Cardiac muscle cell (in vitro differentiated cells and primary cell): ENCODE data around the gene UTS2R. TPM values are rescaled to one million over a fixed set of nuclear protein-coding genes. Genes with fewer than 3 reads are reported as not detected.
"Not testable (repeated sequence)": the region's sequence is repeated elsewhere in the genome, so short reads cannot be mapped to it uniquely, and the experiment has no call there.

Experiments
- DNase-seq, 2 donors: peaks; one replicate each; pipeline versions ENCODE4 v3.0.0 to v3.0.0-alpha.2; 2010 to 2017; ENCODE audit warnings: low read depth in 1 of 2, low spot score in 1 of 2
- H3K27ac ChIP-seq: fragments of 200-600 bp; sonication (generic); 2 replicates; pipeline ENCODE4 v1.5.1; 2016
- H3K27me3 ChIP-seq: fragments of 200-600 bp; sonication (generic); 2 replicates; pipeline ENCODE4 v1.6.0; 2016; ENCODE audit warnings: control low read depth
- H3K36me3 ChIP-seq: fragments of 200-600 bp; sonication (generic); 2 replicates; pipeline ENCODE4 v1.5.1; 2016; ENCODE audit warnings: control low read depth
- H3K4me1 ChIP-seq: fragments of 200-600 bp; sonication (generic); 2 replicates; pipeline ENCODE4 v1.8.1; 2017; ENCODE audit warnings: low read depth, mild to moderate bottlenecking, mixed run types
- H3K4me3 ChIP-seq: fragments of 200-600 bp; sonication (generic); 2 replicates; pipeline ENCODE4 v1.5.1; 2016; ENCODE audit warnings: mild to moderate bottlenecking
- H3K9me3 ChIP-seq: fragments of 200-600 bp; sonication (generic); 2 replicates; pipeline ENCODE4 v1.5.1; 2017; ENCODE audit warnings: low read depth, mild to moderate bottlenecking, control low read depth
- CTCF ChIP-seq: IDR thresholded peaks from 2 replicates; pipeline ENCODE4 v1.5.1; 2012; ENCODE audit warnings: low read depth, mild to moderate bottlenecking, low read length
- polyA plus RNA-seq: library from polyadenylated mRNA; unstranded; fragments of >200 nt; fragmentation: Nextera tagmentation; extraction: Ambion mirVana; gene quantifications from 2 replicates; pipeline ENCODE4 v1.2.1, GENCODE V29; 2016
- total RNA-seq: library from RNA; depleted of rRNA; stranded (reverse); fragments of >200 nt; gene quantifications from 2 replicates; pipeline ENCODE4 v1.2.3, GENCODE V29; 2016

Gene UTS2R
- total and polyA plus RNA-seq, 2 experiments from 2014 or later = 4.1 to 10.8 TPM

- no peak for TF ChIP-seq CTCF
- DNase-seq = peak in 1 of 2 donors; percentile 13
- peaks cover 11% of the 10 kb centered on the region for H3K4me1 ChIP-seq
- no peaks in the 10 kb centered on the region for H3K9me3 ChIP-seq
- H3K27ac ChIP-seq = no peak overlapping the region
- peaks cover 21% of the 10 kb centered on the region for H3K27me3 ChIP-seq
- no peaks in the 10 kb centered on the region for H3K36me3 ChIP-seq
- H3K4me3 ChIP-seq = no peak overlapping the region
Observed at GRCh38 chr17:82370471-82371332, 863 bp upstream of the UTS2R start.

DNA sequence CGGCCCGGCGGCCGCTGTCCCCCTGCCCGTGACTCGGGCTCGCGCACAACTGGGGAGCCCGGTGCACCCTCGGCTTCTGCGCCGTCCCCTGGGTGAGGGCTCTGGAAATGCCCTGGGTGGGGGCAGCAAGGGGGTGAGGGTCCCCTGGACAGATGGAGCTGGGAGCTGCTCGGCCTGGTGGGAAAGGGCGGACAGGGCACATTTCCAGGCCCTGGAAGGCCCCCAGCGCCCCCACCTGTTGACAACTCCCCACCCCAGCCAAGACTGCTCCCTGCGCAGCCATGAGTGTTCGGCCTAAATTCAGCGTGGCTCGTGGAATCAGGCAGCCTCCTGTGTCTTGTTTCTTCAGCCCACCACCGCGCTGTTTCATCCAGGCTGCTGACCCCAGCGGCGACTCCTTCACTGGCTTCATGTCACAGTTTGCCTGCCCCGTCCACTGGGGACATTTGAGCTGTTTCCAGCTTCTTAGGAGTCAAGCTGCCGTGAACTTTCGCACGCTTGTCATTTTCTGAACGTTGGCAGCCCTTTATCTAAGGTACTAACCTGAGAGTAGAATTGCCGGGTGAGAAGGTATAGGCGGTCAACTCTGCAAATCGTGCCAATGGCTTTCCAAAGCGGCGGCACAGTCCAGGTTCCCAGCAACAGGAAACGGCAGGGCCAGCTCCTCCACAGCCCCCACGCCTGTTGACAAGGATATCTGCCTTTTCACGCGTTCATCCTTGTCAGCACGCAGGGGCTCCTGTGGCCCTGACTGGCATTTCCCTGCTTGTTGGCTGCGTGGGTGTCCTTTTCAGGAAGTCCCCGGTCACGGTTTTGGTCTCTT is 895 bp downstream of the UTS2R start:
- Histone ChIP-seq H3K27me3 (peaks cover 21% of the 10 kb centered on the region), H3K4me1 (peaks cover 11% of the 10 kb centered on the region), H3K36me3 (no peaks in the 10 kb centered on the region), H3K9me3 (no peaks in the 10 kb centered on the region), H3K4me3 (peak overlapping the region; percentile 29), H3K27ac (no peak overlapping the region)
- DNase-seq = peak in 1 of 2 donors; percentile 30
- TF ChIP-seq CTCF = no peak

DNA sequence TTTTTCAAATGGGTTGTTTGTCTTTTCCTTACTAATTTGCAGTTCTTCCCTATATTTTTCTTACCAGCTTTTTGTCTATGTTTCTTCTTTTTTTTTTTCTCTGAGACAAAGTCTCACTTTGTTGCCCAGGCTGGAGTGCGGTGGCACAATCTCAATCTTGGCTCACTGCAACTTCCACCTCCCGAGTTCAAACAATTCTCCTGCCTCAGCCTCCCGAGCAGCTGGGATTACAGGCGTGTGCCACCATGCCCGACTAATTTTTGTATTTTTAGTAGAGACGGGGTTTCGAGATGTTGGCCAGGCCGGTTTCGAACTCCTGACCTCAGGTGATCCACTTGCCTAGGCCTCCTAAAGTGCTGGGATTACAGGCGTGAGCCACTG is 1.5 kb downstream of the UTS2R start:
- H3K4me1 ChIP-seq = peaks cover 11% of the 10 kb centered on the region
- H3K4me3 ChIP-seq, H3K9me3 ChIP-seq, H3K27ac ChIP-seq, DNase-seq, H3K36me3 ChIP-seq: not testable (repeated sequence)
- H3K27me3 ChIP-seq = peaks cover 21% of the 10 kb centered on the region

GRCh38 chr17:82373731-82374625 is 2.4 kb downstream of the UTS2R start:
- Histone ChIP-seq H3K27me3 (peaks cover 23% of the 10 kb centered on the region), H3K4me3 (no peak overlapping the region), H3K4me1 (peaks cover 11% of the 10 kb centered on the region), H3K36me3 (no peaks in the 10 kb centered on the region), H3K9me3 (no peaks in the 10 kb centered on the region), H3K27ac (no peak overlapping the region)
- DNase-seq = no peak
- TF ChIP-seq CTCF = no peak

GRCh38 chr17:82374626-82375331 is 3.2 kb downstream of the UTS2R start:
- Histone ChIP-seq H3K27me3 (peaks cover 27% of the 10 kb centered on the region), H3K4me1 (peaks cover 11% of the 10 kb centered on the region)
- DNase-seq = no peak

More at GRCh38 chr17:82374626-82375331, 3.2 kb downstream of the UTS2R start:
- Histone ChIP-seq H3K36me3 (no peaks in the 10 kb centered on the region), H3K4me3 (no peak overlapping the region), H3K9me3 (no peaks in the 10 kb centered on the region), H3K27ac (no peak overlapping the region)
- TF ChIP-seq CTCF = no peak
